ENCODE results near the gene AP1AR.

AP1AR gene

DNA sequence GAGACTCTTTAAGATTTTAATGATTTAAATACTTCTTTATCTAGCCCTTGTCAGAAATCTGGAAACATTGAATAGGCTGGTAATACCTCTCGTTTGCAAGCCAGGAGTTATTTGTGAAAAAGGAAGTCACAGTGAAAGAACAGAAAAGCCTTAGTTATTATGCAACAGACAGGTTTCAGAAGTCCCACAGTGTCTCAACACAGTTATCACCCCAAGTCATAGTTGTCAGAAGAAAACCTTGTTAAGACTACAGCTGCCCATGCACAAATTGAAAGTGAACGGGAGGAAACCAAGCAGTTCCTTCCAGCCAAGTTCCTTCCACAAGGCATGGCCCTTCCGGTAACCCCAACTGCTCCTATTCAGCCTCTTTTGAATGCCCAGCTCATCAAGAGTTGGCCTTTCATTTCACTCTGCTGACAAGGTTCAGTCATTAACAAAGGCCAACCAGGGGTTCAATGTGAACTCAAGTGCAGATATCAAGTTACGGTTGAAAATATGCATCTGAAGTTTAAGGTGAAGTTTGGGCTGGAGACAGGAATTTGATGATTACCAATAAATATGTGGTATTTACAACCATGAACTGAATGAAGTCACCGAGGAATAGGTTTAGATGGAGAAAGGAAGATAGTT lies 81.1 kb downstream of the AP1AR start:
- no peak for DNase-seq

DNA sequence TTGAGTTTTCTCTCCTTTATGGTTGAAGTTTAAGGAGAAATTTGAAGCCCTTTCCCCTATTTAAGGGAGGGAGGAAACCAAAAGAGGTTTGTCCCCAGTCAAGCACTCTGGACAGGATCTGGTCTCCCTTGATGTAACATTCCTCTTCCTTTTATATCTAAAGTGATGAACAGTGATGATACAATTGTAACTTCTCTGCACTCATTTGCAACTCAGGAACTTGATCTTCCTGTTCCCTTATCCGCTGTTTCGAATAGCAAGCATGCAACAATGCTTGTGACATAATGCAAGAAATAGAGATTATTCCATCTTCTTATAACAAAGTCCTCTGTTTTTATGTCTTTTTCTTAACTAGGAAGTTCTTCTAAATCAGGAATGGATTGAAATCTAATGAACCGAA lies 83.9 kb downstream of the AP1AR start:
- DNase-seq: no peak

GRCh38 chr4:112316360-112316759 lies 84.8 kb downstream of the AP1AR start:
- no peak for DNase-seq

GRCh38 chr4:112318239-112319142 lies 86.9 kb downstream of the AP1AR start:
- no peak for DNase-seq

All from DMS79 (cell line).